ENCODE results near the gene IGFN1. TPM values are rescaled to one million over a fixed set of nuclear protein-coding genes. Genes with fewer than 3 reads are reported as not detected.

The IGFN1 gene
- total RNA-seq, 2 donors from 2014 or later: 0.21 TPM; not detected in 1

- no peak overlapping the region for H3K4me3 Mint-ChIP-seq
- no peaks in the 10 kb centered on the region for H3K36me3 Mint-ChIP-seq (ENCODE audit: low read depth)
- no peaks in the 10 kb centered on the region for H3K4me1 Mint-ChIP-seq
- no peak for ATAC-seq (replicated peaks)
- no peak overlapping the region for H3K27ac Mint-ChIP-seq
- peaks cover 28% of the 10 kb centered on the region for H3K27me3 Mint-ChIP-seq
- H3K9me3 Mint-ChIP-seq: no peaks in the 10 kb centered on the region
Measured at GRCh38 chr1:201261771-201262547, 71.3 kb downstream of the IGFN1 start.

GRCh38 chr1:201262963-201263608 lies 72.5 kb downstream of the IGFN1 start:
- no peaks in the 10 kb centered on the region for H3K36me3 Mint-ChIP-seq (ENCODE audit: low read depth)
- no peak for ATAC-seq (replicated peaks)
- H3K27me3 Mint-ChIP-seq: peaks cover 37% of the 10 kb centered on the region
- H3K4me3 Mint-ChIP-seq: no peak overlapping the region
- no peaks in the 10 kb centered on the region for H3K9me3 Mint-ChIP-seq
- no peaks in the 10 kb centered on the region for H3K4me1 Mint-ChIP-seq
- H3K27ac Mint-ChIP-seq: no peak overlapping the region

GRCh38 chr1:201264072-201264471 lies 73.4 kb downstream of the IGFN1 start:
- Mint-ChIP-seq H3K27ac (no peak overlapping the region), H3K9me3 (no peaks in the 10 kb centered on the region), H3K4me1 (no peaks in the 10 kb centered on the region), H3K36me3 (ENCODE audit: low read depth) (no peaks in the 10 kb centered on the region), H3K27me3 (peaks cover 39% of the 10 kb centered on the region), H3K4me3 (no peak overlapping the region)
- no peak for ATAC-seq (replicated peaks)

GRCh38 chr1:201264554-201264953 lies 73.9 kb downstream of the IGFN1 start:
- no peak overlapping the region for H3K4me3 Mint-ChIP-seq
- H3K27ac Mint-ChIP-seq: no peak overlapping the region
- peaks cover 44% of the 10 kb centered on the region for H3K27me3 Mint-ChIP-seq
- H3K9me3 Mint-ChIP-seq: no peaks in the 10 kb centered on the region
- no peaks in the 10 kb centered on the region for H3K4me1 Mint-ChIP-seq
- no peak for ATAC-seq (replicated peaks)
- H3K36me3 Mint-ChIP-seq (ENCODE audit: low read depth): no peaks in the 10 kb centered on the region

GRCh38 chr1:201265756-201266155 lies 75.1 kb downstream of the IGFN1 start:
- ATAC-seq (replicated peaks): no peak
- peaks cover 40% of the 10 kb centered on the region for H3K27me3 Mint-ChIP-seq
- no peaks in the 10 kb centered on the region for H3K4me1 Mint-ChIP-seq
- no peaks in the 10 kb centered on the region for H3K36me3 Mint-ChIP-seq (ENCODE audit: low read depth)
- H3K27ac Mint-ChIP-seq: no peak overlapping the region
- H3K4me3 Mint-ChIP-seq: no peak overlapping the region
- no peaks in the 10 kb centered on the region for H3K9me3 Mint-ChIP-seq

- Mint-ChIP-seq H3K9me3 (no peaks in the 10 kb centered on the region), H3K36me3 (ENCODE audit: low read depth) (no peaks in the 10 kb centered on the region), H3K27ac (no peak overlapping the region), H3K4me3 (no peak overlapping the region), H3K27me3 (peaks cover 35% of the 10 kb centered on the region), H3K4me1 (no peaks in the 10 kb centered on the region)
- ATAC-seq (replicated peaks): no peak
Measured at GRCh38 chr1:201266276-201266675, 75.7 kb downstream of the IGFN1 start.

GRCh38 chr1:201266774-201267173 lies 76.2 kb downstream of the IGFN1 start:
- no peak overlapping the region for H3K27ac Mint-ChIP-seq
- H3K4me3 Mint-ChIP-seq: no peak overlapping the region
- H3K27me3 Mint-ChIP-seq: peaks cover 30% of the 10 kb centered on the region
- no peak for ATAC-seq (replicated peaks)
- no peaks in the 10 kb centered on the region for H3K9me3 Mint-ChIP-seq
- H3K36me3 Mint-ChIP-seq (ENCODE audit: low read depth): no peaks in the 10 kb centered on the region
- H3K4me1 Mint-ChIP-seq: no peaks in the 10 kb centered on the region

GRCh38 chr1:201267481-201268229 lies 77.0 kb downstream of the IGFN1 start:
- Mint-ChIP-seq H3K4me1 (no peaks in the 10 kb centered on the region), H3K36me3 (ENCODE audit: low read depth) (no peaks in the 10 kb centered on the region), H3K27ac (no peak overlapping the region), H3K4me3 (no peak overlapping the region), H3K27me3 (peaks cover 30% of the 10 kb centered on the region), H3K9me3 (no peaks in the 10 kb centered on the region)
- no peak for ATAC-seq (replicated peaks)

GRCh38 chr1:201268604-201269151 lies 78.1 kb downstream of the IGFN1 start:
- Mint-ChIP-seq H3K4me1 (no peaks in the 10 kb centered on the region), H3K27me3 (peaks cover 30% of the 10 kb centered on the region), H3K27ac (no peak overlapping the region), H3K36me3 (ENCODE audit: low read depth) (no peaks in the 10 kb centered on the region), H3K9me3 (no peaks in the 10 kb centered on the region), H3K4me3 (no peak overlapping the region)
- ATAC-seq (replicated peaks): no peak

- Mint-ChIP-seq H3K36me3 (ENCODE audit: low read depth) (no peaks in the 10 kb centered on the region), H3K4me1 (no peaks in the 10 kb centered on the region), H3K4me3 (no peak overlapping the region), H3K27me3 (peaks cover 30% of the 10 kb centered on the region), H3K27ac (no peak overlapping the region), H3K9me3 (no peaks in the 10 kb centered on the region)
- no peak for ATAC-seq (replicated peaks)
Measured at GRCh38 chr1:201269281-201269680, 78.7 kb downstream of the IGFN1 start.

- Mint-ChIP-seq H3K9me3 (no peaks in the 10 kb centered on the region), H3K27me3 (peaks cover 25% of the 10 kb centered on the region), H3K36me3 (ENCODE audit: low read depth) (no peaks in the 10 kb centered on the region), H3K4me1 (no peaks in the 10 kb centered on the region), H3K4me3 (no peak overlapping the region), H3K27ac (no peak overlapping the region)
- ATAC-seq (replicated peaks): no peak
Measured at GRCh38 chr1:201269900-201270410, 79.3 kb downstream of the IGFN1 start.

GRCh38 chr1:201270616-201271390 lies 80.2 kb downstream of the IGFN1 start:
- peaks cover 26% of the 10 kb centered on the region for H3K27me3 Mint-ChIP-seq
- no peak overlapping the region for H3K27ac Mint-ChIP-seq
- no peaks in the 10 kb centered on the region for H3K9me3 Mint-ChIP-seq
- H3K4me3 Mint-ChIP-seq: no peak overlapping the region
- H3K4me1 Mint-ChIP-seq: no peaks in the 10 kb centered on the region
- no peaks in the 10 kb centered on the region for H3K36me3 Mint-ChIP-seq (ENCODE audit: low read depth)
- no peak for ATAC-seq (replicated peaks)

GRCh38 chr1:201272799-201273198 lies 82.2 kb downstream of the IGFN1 start:
- H3K27ac Mint-ChIP-seq: no peak overlapping the region
- no peak overlapping the region for H3K4me3 Mint-ChIP-seq
- H3K27me3 Mint-ChIP-seq: peaks cover 19% of the 10 kb centered on the region
- H3K4me1 Mint-ChIP-seq: no peaks in the 10 kb centered on the region
- no peaks in the 10 kb centered on the region for H3K9me3 Mint-ChIP-seq
- no peaks in the 10 kb centered on the region for H3K36me3 Mint-ChIP-seq (ENCODE audit: low read depth)
- no peak for ATAC-seq (replicated peaks)

Measured in activated T-helper 17 cell treated with anti-CD3 and anti-CD28 coated beads, Interleukin-2, amount 50 U/mL, for 72 hours (primary cell).